ENCODE measurements around the gene GLOD4.
"Not testable (repeated sequence)": the region's sequence is repeated elsewhere in the genome, so short reads cannot be mapped to it uniquely, and the experiment has no call there.

Gene GLOD4

GRCh38 chr17:802481-802880 lies 20.4 kb upstream of the GLOD4 start:
- no peak for DNase-seq (ENCODE audit: low read depth in 2 of 2)

GRCh38 chr17:801660-802059 lies 19.6 kb upstream of the GLOD4 start:
- no peak for DNase-seq (ENCODE audit: low read depth in 2 of 2)

GRCh38 chr17:800446-801242 lies 18.6 kb upstream of the GLOD4 start:
- no peak for DNase-seq (ENCODE audit: low read depth in 2 of 2)

GRCh38 chr17:799261-799660 lies 17.2 kb upstream of the GLOD4 start:
- DNase-seq (ENCODE audit: low read depth in 2 of 2), result no peak

- no peak for DNase-seq (ENCODE audit: low read depth in 2 of 2)
Observed at GRCh38 chr17:798246-798645, 16.2 kb upstream of the GLOD4 start.

GRCh38 chr17:797236-797840 lies 15.3 kb upstream of the GLOD4 start:
- DNase-seq (ENCODE audit: low read depth in 2 of 2), result no peak

GRCh38 chr17:796609-797008 lies 14.5 kb upstream of the GLOD4 start:
- no peak for DNase-seq (ENCODE audit: low read depth in 2 of 2)

- DNase-seq (ENCODE audit: low read depth in 2 of 2), result no peak
Observed at GRCh38 chr17:795721-796120, 13.6 kb upstream of the GLOD4 start.

- DNase-seq (ENCODE audit: low read depth in 2 of 2), result no peak
Observed at GRCh38 chr17:795276-795675, 13.2 kb upstream of the GLOD4 start.

- peak; percentile 29 to 40 for DNase-seq (ENCODE audit: low read depth in 2 of 2)
Observed at GRCh38 chr17:794876-795275, 12.8 kb upstream of the GLOD4 start.

GRCh38 chr17:792277-792676 lies 10.2 kb upstream of the GLOD4 start:
- no peak for DNase-seq (ENCODE audit: low read depth in 2 of 2)

- DNase-seq (ENCODE audit: low read depth in 2 of 2), result no peak
Observed at GRCh38 chr17:791829-792228, 9.7 kb upstream of the GLOD4 start.

- not testable (repeated sequence) for DNase-seq (ENCODE audit: low read depth in 2 of 2)
Observed at GRCh38 chr17:790874-791247, 8.8 kb upstream of the GLOD4 start.

- not testable (repeated sequence) for DNase-seq (ENCODE audit: low read depth in 2 of 2)
Observed at GRCh38 chr17:789931-790873, 8.1 kb upstream of the GLOD4 start.

GRCh38 chr17:789160-789840 lies 7.2 kb upstream of the GLOD4 start:
- DNase-seq (ENCODE audit: low read depth in 2 of 2), result no peak

GRCh38 chr17:788551-788950 lies 6.5 kb upstream of the GLOD4 start:
- DNase-seq (ENCODE audit: low read depth in 2 of 2), result no peak

GRCh38 chr17:787641-788221 lies 5.7 kb upstream of the GLOD4 start:
- no peak for DNase-seq (ENCODE audit: low read depth in 2 of 2)

GRCh38 chr17:785901-786300 lies 3.8 kb upstream of the GLOD4 start:
- not testable (repeated sequence) for DNase-seq (ENCODE audit: low read depth in 2 of 2)

- DNase-seq (ENCODE audit: low read depth in 2 of 2), result no peak
Observed at GRCh38 chr17:784143-784542, 2.1 kb upstream of the GLOD4 start.

- DNase-seq (ENCODE audit: low read depth in 2 of 2), result no peak
Observed at GRCh38 chr17:778096-778495, 4.0 kb downstream of the GLOD4 start.

GRCh38 chr17:774313-774584 lies 7.8 kb downstream of the GLOD4 start:
- no peak for DNase-seq (ENCODE audit: low read depth in 2 of 2)

Measured in fibroblast of skin of left biceps (primary cell).